CD4-positive, alpha-beta T cell treated with Interleukin-4 for 1 hour (primary cell): ENCODE measurements around the gene SLC44A5.
"Not testable (repeated sequence)": the region's sequence is repeated elsewhere in the genome, so short reads cannot be mapped to it uniquely, and the experiment has no call there.

Source experiments
- DNase-seq, 2 donors: peaks; one replicate each; pipeline ENCODE4 v3.0.0-alpha.2; 2020 to 2022

SLC44A5 gene

GRCh38 chr1:75444220-75444619, 166.7 kb downstream of the SLC44A5 start:
- no peak for DNase-seq

- DNase-seq = no peak
These were observed 170.6 kb downstream of the SLC44A5 start for GRCh38 chr1:75440274-75440673.

DNA sequence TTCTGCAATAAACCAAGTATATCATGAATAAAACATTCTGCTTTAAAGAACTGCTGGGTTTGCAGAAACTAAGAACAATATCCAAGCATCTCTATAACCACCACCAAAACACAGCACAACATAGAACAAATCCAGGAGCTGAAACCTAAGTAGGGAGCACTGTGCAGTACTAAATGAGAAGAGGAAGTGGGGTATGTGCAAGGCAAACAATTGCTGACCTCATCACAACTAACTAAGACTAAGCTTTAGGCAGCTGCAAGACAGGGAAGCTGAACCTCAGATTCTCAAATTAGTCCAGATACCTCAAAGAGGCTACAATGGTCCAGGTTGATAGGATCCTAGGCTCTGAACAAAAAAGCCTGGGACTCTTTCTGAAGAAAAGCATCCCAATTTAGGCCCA, 172.6 kb downstream of the SLC44A5 start:
- no peak for DNase-seq

GRCh38 chr1:75431843-75432242, 179.1 kb downstream of the SLC44A5 start:
- DNase-seq = no peak

DNA sequence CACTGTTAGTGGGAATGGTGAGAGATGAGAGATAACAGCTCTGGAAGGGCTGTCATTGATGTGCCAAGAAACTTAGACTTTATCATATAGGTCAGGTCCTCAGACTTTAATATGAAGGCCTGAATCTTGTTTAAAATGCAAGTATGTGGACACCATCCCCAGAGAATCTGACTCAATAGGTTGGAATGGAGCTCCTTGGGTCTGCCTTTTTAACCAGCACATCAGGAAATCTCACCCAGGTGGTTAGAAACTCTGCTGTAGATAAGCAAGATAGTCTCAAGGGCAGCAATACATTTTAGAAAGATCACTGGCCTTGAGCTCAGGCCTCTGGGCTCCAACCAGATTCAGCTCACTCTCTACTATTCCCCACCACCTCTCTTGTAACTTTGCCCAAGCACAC, 180.4 kb downstream of the SLC44A5 start:
- no peak for DNase-seq

DNA sequence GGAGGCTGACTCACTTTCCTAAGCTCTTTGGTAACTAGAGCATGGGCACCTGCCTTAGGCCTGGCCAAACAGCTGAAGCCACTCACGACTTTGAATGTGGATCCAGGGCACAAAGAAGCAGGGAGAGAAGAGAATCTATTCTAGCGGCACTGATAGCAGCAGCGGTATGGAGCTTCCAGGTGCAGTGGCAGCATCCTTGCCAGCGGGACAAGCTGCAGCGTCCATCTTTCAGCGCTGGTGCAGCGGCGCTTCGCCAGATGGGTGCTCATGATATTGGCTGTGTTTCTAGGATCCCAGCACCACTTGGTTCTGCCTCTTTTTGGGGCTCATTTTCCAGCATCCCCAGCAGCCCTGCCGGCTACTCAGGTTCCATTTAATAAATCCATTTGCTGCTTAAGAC, 184.2 kb downstream of the SLC44A5 start:
- DNase-seq = no peak

DNA sequence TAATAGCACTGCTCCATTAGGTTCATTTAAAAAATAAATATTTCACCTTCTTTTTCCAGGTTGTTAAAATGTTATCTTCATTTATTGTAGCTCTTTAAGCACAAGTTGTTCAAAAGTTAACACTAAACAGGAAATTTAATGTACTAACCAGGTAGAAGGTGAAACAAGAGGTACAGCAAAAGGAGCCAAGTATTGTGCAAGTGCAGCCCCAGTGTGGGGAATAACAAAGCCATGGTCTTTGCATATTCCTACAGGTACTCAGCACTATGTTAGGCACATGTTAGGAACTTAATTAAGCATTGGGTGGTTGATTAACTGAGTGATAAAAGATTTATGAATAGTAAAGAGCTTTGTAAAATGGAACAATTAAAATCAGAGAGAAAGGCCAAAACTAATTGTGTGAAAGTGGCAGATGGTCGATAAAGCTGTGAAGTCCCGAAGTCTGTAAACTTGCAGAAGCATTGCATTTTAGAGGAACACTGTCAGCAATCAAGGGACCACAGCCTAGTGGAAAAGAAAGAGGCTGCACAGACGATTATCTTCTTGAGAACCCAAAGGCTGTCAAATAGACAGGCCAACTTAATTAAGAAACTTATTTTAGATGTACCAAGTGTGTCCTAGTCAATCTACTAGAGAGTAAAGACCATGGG, 185.8 kb downstream of the SLC44A5 start:
- no peak for DNase-seq

GRCh38 chr1:75423616-75424015, 187.3 kb downstream of the SLC44A5 start:
- DNase-seq = no peak

DNA sequence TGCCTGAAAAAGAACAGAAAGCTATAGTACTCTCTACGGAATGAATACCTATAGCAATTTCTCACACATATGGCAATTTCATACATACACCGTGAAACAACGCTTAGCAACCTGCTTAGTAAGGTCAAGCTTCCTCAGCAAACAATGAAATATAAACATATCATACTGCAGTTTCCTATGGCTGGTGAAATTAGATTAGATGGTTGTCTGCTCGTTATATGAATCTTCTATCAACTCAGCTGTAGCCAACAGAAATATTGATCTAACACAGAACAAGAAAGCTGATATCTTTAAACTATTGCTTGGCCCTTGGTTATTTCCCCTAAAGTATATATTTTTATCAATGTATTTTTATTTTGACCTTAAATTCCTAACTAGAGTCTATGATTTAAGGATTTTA, 187.8 kb downstream of the SLC44A5 start:
- DNase-seq = no peak

GRCh38 chr1:75421371-75421770, 189.5 kb downstream of the SLC44A5 start:
- DNase-seq = no peak

- no peak for DNase-seq
These were observed 195.7 kb downstream of the SLC44A5 start for GRCh38 chr1:75415187-75415586.

DNA sequence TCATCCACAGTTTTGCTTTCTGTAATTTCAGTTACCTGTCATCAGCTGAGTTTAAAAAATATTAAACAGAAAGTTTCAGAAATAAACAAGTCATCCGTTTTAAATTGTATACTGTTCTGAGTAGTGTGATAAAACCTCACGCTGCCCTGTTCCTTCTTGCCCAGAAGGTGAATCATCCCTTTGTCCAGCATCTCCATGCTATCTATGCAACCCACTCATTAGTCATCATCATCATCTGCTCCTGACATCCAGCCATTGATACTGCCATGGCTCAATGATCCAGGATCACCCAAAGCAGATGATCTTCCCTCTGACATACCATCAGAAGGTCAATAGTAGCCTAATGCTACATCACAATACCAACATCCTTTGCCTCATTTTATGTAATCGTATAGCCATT, 198.3 kb downstream of the SLC44A5 start:
- no peak for DNase-seq

DNA sequence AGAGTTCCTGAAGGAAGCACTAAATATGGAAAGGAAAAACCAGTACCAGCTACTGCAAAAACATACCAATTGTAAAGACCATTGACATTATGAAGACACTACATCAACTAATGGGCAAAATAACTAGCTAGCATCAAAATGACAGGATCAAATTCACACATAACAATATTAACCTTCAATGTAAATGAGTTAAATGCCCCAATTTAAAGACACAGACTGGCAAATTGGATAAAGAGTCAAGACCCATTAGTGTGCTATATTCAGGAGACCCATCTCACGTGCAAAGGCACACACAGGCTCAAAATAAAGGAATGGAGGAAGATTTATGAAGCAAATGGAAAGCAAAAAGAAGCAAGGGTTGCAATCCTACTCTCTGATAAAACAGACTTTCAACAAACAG, 206.2 kb downstream of the SLC44A5 start:
- DNase-seq = not testable (repeated sequence)

DNA sequence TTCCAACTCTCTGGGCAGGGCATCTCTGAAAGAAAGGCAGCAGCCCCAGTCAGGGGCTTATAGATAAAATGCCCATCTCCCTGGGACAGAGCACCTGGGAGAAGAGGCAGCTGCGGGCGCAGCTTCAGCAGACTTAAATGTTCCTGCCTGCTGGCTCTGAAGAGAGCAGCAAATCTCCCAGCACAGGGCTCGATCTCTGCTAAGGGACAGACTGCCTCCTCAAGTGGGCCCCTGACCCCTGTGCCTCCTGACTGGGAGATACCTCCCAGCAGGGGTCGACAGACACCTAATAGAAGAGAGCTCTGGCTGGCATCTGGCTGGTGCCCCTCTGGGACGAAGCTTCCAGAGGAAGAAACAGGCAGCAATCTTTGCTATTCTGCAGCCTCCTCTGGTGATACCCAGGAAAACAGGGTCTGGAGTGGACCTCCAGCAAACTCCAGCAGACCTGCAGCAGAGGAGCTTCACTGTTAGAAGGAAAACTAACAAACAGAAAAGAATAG, 207.7 kb downstream of the SLC44A5 start:
- DNase-seq = not testable (repeated sequence)

- DNase-seq = no peak
These were observed 210.2 kb downstream of the SLC44A5 start for GRCh38 chr1:75400716-75401115.

DNA sequence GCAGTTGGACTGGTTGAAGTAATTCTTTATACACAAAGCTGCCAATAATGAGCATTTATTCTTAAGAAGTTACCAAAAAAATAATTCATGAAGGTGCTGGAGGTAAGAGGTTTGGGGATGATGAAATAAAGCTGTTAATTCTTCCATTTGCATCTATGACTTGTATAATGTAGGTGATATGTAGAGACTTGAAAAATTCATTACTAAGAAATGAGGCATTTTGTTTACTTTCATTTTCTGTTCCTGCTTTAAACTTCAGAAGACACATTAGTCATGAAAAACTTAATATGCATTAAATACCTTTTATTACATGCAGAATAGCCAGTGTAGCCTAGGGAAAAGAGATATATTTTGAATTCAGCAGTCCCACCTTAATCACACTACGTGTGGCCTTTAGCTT, 214.2 kb downstream of the SLC44A5 start:
- DNase-seq = no peak

DNA sequence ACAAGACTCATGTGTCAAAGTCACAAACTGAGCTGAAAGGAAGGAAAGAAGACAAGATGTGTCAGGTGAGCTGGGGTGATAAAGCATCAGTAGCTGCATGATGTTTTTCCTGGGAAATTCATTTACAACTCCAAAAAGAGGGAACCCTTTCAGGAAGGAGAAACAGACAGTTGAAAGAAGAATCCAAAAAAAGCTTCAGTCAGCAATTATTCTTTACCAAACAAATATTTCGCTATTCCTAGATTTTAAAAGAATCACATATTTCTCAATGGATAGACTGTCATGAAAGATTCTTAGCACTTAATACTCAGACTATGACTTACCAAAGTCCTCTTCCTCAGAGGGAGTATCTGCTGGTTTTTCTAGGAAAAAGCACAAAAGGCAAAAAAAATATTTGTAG, 214.7 kb downstream of the SLC44A5 start:
- no peak for DNase-seq

DNA sequence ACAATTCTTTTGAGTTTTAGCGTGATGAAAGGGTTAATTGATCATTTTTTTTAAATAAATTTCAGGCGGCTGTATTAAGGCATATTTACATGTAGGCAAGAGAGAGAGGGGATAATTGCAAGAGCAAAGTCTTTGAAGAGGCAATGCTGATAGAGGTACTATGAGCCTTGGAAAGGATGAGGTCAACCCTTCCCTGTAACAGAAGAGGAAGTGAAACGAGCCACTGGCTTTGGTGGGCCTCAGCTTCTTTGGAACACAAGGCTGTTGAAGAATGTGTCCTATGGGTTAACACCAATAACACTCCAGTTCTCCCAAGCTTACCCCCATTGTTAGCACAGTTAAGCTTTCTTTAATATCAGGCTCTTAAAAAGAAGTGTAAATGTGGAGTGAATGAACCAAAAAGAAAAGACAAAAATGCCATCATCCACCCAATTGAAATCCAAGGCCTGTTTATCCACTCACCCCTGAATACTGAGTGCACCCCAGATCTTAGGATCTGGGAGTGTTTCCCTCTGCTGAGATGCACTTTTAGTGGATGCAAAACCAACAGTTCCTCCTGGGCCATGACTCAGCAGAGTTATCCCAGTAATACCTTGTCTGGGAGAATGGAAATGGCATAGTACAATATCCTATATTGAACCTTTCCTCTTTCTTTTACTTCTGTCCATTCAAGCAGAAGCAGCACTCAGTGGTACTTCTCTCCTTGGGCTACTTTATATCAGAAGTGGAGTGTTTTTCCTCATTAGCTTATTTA, 216.4 kb downstream of the SLC44A5 start:
- DNase-seq = no peak

DNA sequence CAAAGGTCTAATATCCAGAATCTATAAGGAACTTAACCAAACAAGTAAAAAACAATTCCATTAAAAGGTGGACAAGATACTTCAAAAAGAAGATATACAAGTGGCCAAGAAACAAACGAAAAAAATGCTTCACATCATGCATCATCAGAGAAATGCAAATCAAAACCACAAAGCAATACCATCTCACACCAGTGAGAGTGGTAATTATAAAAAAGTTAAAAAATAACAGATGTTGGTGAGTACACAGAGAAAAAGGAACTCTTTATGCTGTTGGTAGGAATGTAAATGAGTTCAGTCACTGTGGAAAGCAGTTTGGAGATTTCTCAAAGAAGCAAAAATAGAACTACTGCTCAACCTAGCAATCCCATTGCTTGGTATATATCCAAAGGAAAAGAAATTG, 218.6 kb downstream of the SLC44A5 start:
- DNase-seq = no peak

DNA sequence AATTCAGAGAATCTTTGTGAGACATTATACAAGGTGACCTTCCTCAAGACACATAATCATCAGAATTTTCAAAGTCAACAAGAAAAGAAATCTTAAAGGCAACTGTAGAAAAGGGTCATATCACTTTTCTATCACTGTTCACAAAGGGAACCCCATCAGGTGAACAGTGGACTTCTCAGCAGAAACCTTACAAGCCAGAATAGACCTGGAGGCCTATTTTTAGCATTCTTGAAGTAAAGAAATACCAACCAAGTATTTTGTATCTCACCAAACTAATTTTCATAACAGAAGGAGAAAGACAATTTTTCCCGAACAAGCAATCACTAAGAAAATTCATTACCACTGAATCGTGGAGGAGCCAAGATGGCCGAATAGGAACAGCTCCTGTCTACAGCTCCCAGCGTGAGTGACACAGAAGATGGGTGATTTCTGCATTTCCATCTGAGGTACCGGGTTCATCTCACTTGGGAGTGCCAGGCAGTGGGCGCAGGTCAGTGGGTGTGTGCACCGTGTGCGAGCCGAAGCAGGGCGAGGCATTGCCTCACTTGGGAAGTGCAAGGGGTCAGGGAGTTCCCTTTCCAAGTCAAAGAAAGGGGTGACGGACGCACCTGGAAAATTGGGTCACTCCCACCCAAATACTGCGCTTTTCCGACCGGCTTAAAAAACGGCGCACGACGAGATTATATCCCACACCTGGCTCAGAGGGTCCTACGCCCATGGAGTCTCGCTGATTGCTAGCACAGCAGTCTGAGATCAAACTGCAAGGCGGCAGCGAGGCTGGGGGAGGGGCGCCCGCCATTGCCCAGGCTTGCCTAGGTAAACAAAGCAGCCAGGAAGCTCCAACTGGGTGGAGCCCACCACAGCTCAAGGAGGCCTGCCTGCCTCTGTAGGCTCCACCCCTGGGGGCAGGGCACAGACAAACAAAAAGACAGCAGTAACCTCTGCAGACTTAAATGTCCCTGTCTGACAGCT, 235.2 kb downstream of the SLC44A5 start:
- DNase-seq = not testable (repeated sequence)

GRCh38 chr1:75373542-75374159, 237.3 kb downstream of the SLC44A5 start:
- no peak for DNase-seq

- DNase-seq = no peak
These were observed 244.3 kb downstream of the SLC44A5 start for GRCh38 chr1:75366595-75366994.

DNA sequence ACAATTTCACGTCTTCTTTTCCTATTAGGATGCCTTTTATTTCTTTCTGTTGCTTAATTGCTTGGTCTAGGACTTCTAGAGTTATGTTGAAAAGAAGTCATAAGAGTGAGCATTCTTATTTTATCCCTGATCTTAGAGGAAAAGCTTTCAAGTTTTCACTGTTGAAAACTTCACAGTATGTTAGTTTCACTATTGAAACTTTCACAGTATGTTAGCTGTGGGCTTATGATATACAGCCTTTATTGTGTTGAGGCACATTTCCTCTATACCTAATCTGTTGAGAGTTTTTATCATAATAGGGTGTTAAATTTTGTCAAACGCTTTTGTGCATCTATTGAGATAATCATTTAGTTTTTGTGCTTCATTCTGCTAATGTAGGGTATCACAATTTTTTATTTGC, 249.7 kb downstream of the SLC44A5 start:
- no peak for DNase-seq
